Left renal cortex interstitium (tissue), 4 donors: ENCODE measurements around the gene PEX5L. TPM values are rescaled to one million over a fixed set of nuclear protein-coding genes. Genes with fewer than 3 reads are reported as not detected.

Source experiments
- DNase-seq, 4 donors: peaks; one replicate each; pipeline ENCODE4 v3.0.0-alpha.2; 2013; ENCODE audit warnings: low read depth in 4 of 4, low spot score in 2 of 4, missing footprints in 1 of 4
- polyA plus RNA-seq, 4 donors: library from polyadenylated mRNA; unstranded; fragments of 120-200 nt; gene quantifications; one replicate each; pipeline ENCODE4 v1.2.1, GENCODE V29; 2013; ENCODE audit not compliant: insufficient read length in 4 of 4

PEX5L gene
- polyA plus RNA-seq, 4 donors, result 0.54 to 0.97 (median 0.58) TPM

GRCh38 chr3:179958143-179958542, 78.6 kb downstream of the PEX5L start:
- DNase-seq, result no peak

- DNase-seq, result no peak
These were observed 79.4 kb downstream of the PEX5L start for GRCh38 chr3:179957264-179957845.

DNA sequence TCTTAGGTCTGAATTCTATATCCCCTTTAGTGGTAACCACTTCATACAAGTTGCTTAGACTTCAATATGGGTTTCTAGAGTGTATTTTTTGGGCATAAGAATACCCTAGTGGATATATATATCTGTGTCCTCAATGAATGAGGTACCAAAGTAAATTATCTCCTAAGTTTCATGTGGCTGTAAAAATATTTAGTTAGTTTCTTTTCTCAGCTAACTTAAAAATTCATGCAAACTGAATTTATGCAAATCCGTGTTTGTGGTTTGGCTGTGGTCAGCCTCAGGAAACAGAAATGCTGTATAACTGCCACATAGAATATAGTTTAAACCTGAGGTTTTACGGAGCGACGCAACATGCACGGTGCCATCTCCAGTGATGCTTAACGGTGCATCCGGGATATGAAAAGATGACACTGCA, 80.3 kb downstream of the PEX5L start:
- DNase-seq, result no peak

GRCh38 chr3:179955809-179956208, 80.9 kb downstream of the PEX5L start:
- DNase-seq, result no peak

DNA sequence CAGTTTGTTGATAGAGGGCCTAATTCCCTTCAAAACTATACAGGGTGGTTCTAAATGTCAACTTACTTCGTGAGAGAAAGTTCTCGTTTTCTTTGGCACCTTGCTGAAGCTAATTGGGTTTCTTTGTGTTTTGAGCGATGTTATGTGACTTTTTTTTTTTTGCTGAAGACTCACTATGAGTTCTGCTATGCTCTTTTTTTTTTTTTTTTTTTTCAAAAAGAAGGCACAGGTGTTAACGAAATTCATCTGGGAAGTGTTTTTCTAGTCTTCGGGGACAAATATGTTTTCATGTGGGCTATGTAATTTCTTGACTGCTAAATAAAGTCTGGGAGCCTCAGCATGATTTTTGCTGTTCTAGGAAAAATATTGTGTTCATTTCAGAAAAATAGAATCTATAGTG, 81.5 kb downstream of the PEX5L start:
- DNase-seq, result no peak

- DNase-seq, result no peak
These were observed 82.5 kb downstream of the PEX5L start for GRCh38 chr3:179953993-179954870.

DNA sequence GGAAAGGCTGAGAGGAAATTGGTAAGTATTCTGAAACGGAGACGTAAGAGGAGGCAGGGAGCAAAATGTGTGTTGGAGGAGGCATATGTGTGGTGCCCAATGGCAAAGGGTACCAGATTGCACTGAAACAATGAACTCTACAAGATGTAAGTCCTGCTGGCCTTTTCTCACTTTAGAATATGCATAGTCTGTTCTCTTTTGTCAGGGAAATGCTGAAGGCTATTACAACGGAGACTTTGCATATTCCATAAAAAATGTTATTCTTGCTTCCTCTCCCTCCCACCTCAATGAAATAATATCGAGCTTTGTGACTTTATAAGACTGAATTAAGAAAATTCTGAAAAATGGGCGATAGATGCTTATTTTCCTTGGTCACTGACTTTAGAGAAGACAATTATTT, 85.9 kb downstream of the PEX5L start:
- DNase-seq, result no peak

DNA sequence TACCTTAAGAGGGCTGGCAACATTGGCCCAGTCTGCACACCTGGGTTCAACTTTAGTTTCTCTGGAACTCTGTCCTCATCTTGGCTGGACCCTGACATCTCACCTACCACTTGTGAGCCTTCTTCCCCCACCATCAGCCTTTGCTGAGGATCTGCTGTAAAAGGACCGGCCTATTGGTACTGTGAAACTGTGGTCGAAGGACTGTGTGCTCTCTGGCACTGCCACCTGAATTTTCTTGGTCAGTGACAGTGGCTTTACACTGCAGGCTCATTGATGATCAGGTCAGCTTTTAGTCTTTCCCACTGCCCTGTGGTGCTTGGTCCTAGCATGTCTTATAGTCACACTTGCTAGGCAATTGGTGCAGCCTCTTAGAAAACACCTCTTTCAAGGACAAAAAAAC, 86.9 kb downstream of the PEX5L start:
- no peak for DNase-seq

GRCh38 chr3:179949412-179949811, 87.3 kb downstream of the PEX5L start:
- peak in 1 of 4 donors; percentile 57 for DNase-seq

- no peak for DNase-seq
These were observed 88.0 kb downstream of the PEX5L start for GRCh38 chr3:179948740-179949139.

DNA sequence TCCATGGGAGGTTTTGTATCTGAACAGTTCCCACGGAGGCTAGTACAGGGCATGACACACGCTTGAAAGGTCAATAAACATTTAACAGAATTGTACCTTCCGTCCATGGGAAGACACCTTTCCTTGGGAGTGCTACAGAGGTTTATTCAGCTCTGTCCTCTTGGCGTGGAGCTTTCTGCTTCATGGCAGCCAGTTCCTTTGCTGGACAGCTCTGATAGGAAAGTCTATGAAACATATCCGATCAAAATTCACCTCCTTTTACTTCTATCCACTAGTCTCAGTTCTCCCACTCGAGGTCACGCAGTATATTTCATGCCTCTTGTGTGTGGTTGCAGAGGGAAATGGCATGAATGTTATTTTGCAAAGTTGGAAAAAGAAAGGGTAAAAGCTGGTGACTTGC, 91.2 kb downstream of the PEX5L start:
- no peak for DNase-seq

DNA sequence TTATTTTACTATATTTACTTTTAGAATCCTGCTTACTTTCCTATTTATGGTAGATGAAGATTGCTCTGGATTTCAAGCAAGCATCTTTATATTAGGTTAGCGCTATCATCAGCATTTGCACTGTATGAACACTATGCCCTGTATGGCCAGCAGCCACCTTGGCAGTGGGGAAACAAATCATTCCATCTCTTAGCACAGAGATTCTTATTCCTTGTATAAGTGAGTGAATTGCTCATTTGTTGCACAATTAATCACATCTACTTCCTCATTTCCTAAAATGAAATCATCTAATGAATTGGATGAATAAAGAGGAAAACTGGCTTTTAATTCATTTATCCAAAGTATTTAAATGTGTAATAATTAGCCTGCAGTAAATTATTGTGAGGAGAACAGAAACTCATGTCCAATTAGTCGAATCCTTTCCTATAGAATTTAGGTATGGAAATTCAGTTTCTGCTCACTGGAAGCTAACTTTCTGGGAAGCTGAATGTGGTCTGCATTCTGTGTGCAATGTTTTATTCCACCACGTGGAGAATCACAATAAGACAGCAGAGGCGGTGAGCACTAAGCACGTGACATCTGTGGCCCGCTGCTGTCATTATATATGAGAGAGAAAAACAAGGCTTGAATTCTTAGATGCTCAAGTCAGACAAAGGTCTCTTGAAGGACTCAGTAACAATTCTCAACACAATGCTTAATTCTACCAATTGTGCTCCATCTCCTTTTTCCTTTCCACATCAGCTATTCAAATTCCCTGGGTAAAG, 93.4 kb downstream of the PEX5L start:
- no peak for DNase-seq

DNA sequence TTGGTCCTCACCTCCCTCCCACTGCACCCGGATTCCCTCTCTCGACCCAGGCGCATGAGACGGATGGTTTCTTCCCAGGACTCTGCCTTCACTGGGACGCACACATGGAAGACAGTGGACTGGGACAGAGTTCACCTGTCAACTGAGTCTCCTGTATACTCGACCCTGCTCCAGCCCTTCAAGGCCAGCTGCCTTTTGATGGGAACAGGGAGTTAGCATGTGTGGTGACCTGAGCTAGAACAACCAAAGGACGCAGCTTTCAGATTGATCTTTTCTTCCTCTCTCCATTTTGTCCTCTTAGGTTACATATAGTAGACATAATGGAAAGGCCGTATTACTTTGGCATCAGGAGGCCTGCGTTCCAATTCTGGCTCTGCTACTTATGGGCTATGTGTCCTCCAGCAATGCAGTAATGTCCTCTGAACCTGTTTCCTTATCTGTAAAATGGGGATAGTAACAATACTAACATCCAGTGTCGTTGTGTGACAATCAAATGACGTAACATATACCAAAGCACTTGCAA, 94.1 kb downstream of the PEX5L start:
- DNase-seq, result no peak

- no peak for DNase-seq
These were observed 101.0 kb downstream of the PEX5L start for GRCh38 chr3:179935710-179936109.

DNA sequence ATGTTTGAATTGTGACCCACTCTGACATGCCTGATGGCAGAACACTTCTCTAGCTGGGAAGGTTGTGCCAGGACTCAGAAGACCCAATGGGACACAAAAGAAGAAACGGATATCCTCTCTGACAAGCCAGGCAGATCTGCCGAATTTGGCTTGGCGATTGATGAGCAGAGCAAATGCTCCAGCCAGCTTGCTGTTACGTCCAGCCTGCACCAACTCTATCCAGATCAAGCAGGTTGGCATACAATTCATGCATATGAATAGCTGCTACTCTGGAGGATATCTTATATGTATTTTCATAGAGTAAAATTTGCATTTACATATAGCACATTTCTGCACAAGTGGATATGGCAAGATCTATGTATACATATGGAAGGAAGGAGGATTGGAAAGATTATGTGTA, 102.8 kb downstream of the PEX5L start:
- no peak for DNase-seq

GRCh38 chr3:179933080-179933479, 103.7 kb downstream of the PEX5L start:
- no peak for DNase-seq

GRCh38 chr3:179932674-179933073, 104.1 kb downstream of the PEX5L start:
- no peak for DNase-seq

DNA sequence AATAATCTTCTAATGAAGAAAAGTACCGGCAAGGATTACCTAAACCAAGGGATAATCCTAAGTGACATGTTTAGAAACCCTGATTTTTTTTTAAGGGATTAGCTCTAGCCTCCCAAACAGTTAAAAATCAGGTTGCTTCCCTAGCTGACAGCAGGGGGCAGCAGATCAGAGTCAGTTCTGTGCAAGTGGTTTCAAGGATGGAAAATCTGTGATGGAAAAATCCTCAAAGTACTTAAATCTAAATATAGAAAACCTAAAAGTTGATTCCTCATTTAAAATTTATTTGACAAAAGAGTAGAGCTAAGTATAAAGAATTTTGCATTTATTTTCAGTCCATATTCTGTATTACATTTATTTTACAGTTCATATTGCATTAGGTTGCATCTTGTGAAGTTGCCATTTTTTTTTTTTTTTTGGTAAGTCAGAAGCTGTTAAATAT, 107.6 kb downstream of the PEX5L start:
- DNase-seq, result peak in 1 of 4 donors; percentile 49

DNA sequence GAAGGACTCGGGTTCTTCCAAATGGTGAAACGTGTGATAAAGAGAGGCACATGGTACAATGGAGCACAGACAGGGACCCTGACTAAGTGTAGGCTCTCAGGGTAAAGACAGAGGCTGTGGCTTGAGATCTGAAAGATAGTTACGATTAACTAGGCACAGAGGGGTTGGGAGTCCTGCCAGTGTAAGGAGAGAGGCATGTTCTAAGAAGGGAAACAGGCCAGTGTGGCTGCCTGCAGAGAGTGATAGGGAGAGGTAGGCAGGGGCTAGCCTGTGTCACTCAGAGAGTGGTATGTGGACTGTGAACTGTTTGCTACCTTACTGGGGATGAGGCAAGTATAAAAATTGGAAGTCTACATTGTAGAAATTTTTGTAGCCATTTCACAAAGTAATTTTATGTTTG, 109.5 kb downstream of the PEX5L start:
- no peak for DNase-seq

DNA sequence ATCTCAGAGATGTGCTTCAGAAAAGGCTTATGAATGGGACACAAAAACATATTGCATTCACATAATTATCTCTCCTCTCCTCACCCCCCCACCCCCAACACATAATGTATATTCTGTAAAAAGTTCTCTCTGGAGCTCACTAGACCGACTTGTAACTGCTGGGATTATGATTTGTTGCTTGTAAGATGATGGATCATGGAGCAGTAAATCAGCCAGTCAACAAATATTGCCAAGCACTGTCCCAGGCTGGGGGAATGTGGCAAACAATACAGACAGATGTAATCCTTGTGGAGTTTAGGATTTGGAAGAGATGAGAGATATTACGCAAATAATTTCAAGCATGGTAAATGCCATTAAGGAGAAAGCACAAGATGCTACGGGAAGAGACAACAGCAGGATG, 114.8 kb downstream of the PEX5L start:
- no peak for DNase-seq

- DNase-seq, result peak in 1 of 4 donors; percentile 9
These were observed 115.2 kb downstream of the PEX5L start for GRCh38 chr3:179921500-179921899.
